AG04449 (cell line): Measurements from ENCODE around the gene TSPAN11.

Experiments used
- CTCF ChIA-PET: fragments of 350-600 bp; formaldehyde crosslinking; extraction: SDS; loops from one replicate; lab custom pipeline; 2021; ENCODE audit warnings: antibody characterized with exemption; lab: Yijun Ruan, JAX
- POLR2A ChIA-PET: fragments of 400-600, 350-600 bp; formaldehyde crosslinking; extraction: SDS; loops from one replicate; lab custom pipeline; 2020; ENCODE audit warnings: antibody characterized with exemption, inconsistent platforms; lab: Yijun Ruan, JAX
- DNase-seq: peaks from one replicate; pipeline ENCODE4 v3.0.0-alpha.2; 2010; ENCODE audit warnings: low read depth, low spot score
- H3K4me3 ChIP-seq: 2 replicates; pipeline ENCODE4 v1.5.1; 2011; ENCODE audit warnings: low read depth, mild to moderate bottlenecking, control low read depth, low read length
- CTCF ChIP-seq: IDR thresholded peaks from one replicate; pipeline ENCODE4 v1.5.1; 2011; ENCODE audit warnings: mild to moderate bottlenecking, moderate library complexity, low read length, control low read depth, inconsistent platforms; ENCODE audit not compliant: insufficient read depth; ENCODE audit errors: missing control alignments

TSPAN11 gene

GRCh38 chr12:31029916-31030562 is 103.5 kb downstream of the TSPAN11 start:
- ChIA-PET POLR2A (no interaction called here), CTCF (no interaction called here)
- no peak overlapping the region for H3K4me3 ChIP-seq
- no peak for TF ChIP-seq CTCF
- DNase-seq, result no peak

GRCh38 chr12:31031951-31032335 is 105.4 kb downstream of the TSPAN11 start:
- H3K4me3 ChIP-seq, result no peak overlapping the region
- no peak for TF ChIP-seq CTCF
- POLR2A ChIA-PET, result no interaction called here
- CTCF ChIA-PET, result no interaction called here
- no peak for DNase-seq

- H3K4me3 ChIP-seq, result no peak overlapping the region
- TF ChIP-seq CTCF, result no peak
- DNase-seq, result no peak
- ChIA-PET POLR2A (no interaction called here), CTCF (interaction anchor here (0.7 kb wide), 1 partner anchor 47 kb away, joined by 4 read pairs; no protein-coding TSS in a partner anchor)
Observed at GRCh38 chr12:31033146-31033545, 106.6 kb downstream of the TSPAN11 start.

- DNase-seq, result no peak
- ChIA-PET CTCF (interaction anchor here (0.7 kb wide), 1 partner anchor 48 kb away, joined by 4 read pairs; no protein-coding TSS in a partner anchor), POLR2A (no interaction called here)
- H3K4me3 ChIP-seq, result no peak overlapping the region
- no peak for TF ChIP-seq CTCF
Observed at GRCh38 chr12:31033681-31034080, 107.1 kb downstream of the TSPAN11 start.

- no peak for TF ChIP-seq CTCF
- ChIA-PET POLR2A (no interaction called here), CTCF (no interaction called here)
- H3K4me3 ChIP-seq, result no peak overlapping the region
- DNase-seq, result no peak
Observed at GRCh38 chr12:31034372-31034771, 107.8 kb downstream of the TSPAN11 start.

GRCh38 chr12:31035226-31035625 is 108.7 kb downstream of the TSPAN11 start:
- no peak overlapping the region for H3K4me3 ChIP-seq
- no peak for TF ChIP-seq CTCF
- no peak for DNase-seq
- ChIA-PET CTCF (no interaction called here), POLR2A (no interaction called here)
